IPS-NIHi11 (cell line): ENCODE measurements around the gene ELAVL3.
A peak's percentile ranks its signal among the peaks of the same experiment; 100 is the strongest.

ENCODE experiments used
- DNase-seq: peaks from one replicate; pipeline ENCODE4 v3.0.0; 2012; ENCODE audit warnings: mixed read lengths, low spot score

ELAVL3 gene

GRCh38 chr19:11480715-11481533 is at the start of gene ELAVL3:
ELAVL3 (minus strand) TSS chr19:11481046; CDS start chr19:11480608, 438 bp downstream.
- DNase-seq: peak; percentile 83

- DNase-seq: peak; percentile 89
Measured at GRCh38 chr19:11530432-11530831, 49.6 kb upstream of the ELAVL3 start.

- peak; percentile 90 for DNase-seq
Measured at GRCh38 chr19:11528551-11529341, 47.9 kb upstream of the ELAVL3 start, which contains the start of gene ECSIT. ECSIT (minus strand) TSS chr19:11529134; CDS start chr19:11519170, 9,964 bp downstream.

GRCh38 chr19:11519138-11519537 is 38.3 kb upstream of the ELAVL3 start:
- no peak for DNase-seq

GRCh38 chr19:11513946-11514345 is 33.1 kb upstream of the ELAVL3 start:
- DNase-seq: no peak

GRCh38 chr19:11510444-11510843 is 29.6 kb upstream of the ELAVL3 start:
- DNase-seq: no peak

- no peak for DNase-seq
Measured at GRCh38 chr19:11507370-11508078, 26.7 kb upstream of the ELAVL3 start.

GRCh38 chr19:11506967-11507366 is 26.1 kb upstream of the ELAVL3 start:
- DNase-seq: no peak

GRCh38 chr19:11506101-11506555 is 25.3 kb upstream of the ELAVL3 start:
- no peak for DNase-seq

- DNase-seq: peak; percentile 96
Measured at GRCh38 chr19:11505504-11506100, 24.8 kb upstream of the ELAVL3 start, which contains the start of gene ZNF653. ZNF653 (minus strand) TSS chr19:11505839; CDS start chr19:11505786, 53 bp downstream.

- peak; percentile 100 for DNase-seq
Measured at GRCh38 chr19:11505032-11505503, 24.2 kb upstream of the ELAVL3 start.

GRCh38 chr19:11504502-11505031 is 23.7 kb upstream of the ELAVL3 start:
- no peak for DNase-seq

GRCh38 chr19:11499890-11500420 is 19.1 kb upstream of the ELAVL3 start:
- no peak for DNase-seq

GRCh38 chr19:11499220-11499726 is 18.4 kb upstream of the ELAVL3 start:
- DNase-seq: no peak

GRCh38 chr19:11496391-11497163 is 15.7 kb upstream of the ELAVL3 start:
- peak; percentile 89 for DNase-seq

GRCh38 chr19:11495885-11496284 is 15.0 kb upstream of the ELAVL3 start:
- DNase-seq: no peak

GRCh38 chr19:11495481-11495880 is 14.6 kb upstream of the ELAVL3 start:
- DNase-seq: no peak

GRCh38 chr19:11494634-11495285 is 13.9 kb upstream of the ELAVL3 start:
- DNase-seq: no peak

- no peak for DNase-seq
Measured at GRCh38 chr19:11489378-11489777, 8.5 kb upstream of the ELAVL3 start.
